Upper lobe of right lung (tissue), 1 donor: ENCODE data around the gene PAX1. TPM values are rescaled to one million over a fixed set of nuclear protein-coding genes. Genes with fewer than 3 reads are reported as not detected.

Source experiments
- ATAC-seq: fragments of 200-7000 bp; cut with Tn5 transposase; one replicate; pipeline ENCODE4 v1.9.1; 2020; ENCODE audit warnings: mild to moderate bottlenecking, moderate library complexity
- DNase-seq: peaks from one replicate; pipeline ENCODE4 v3.0.0-alpha.2; 2020
- H3K27ac ChIP-seq: fragments of 200-600 bp; one replicate; pipeline ENCODE4 v1.8.0; 2022
- H3K27me3 ChIP-seq: fragments of 200-600 bp; one replicate; pipeline ENCODE4 v1.8.0; 2022; ENCODE audit warnings: mild to moderate bottlenecking
- H3K36me3 ChIP-seq: fragments of 200-600 bp; one replicate; pipeline ENCODE4 v1.8.0; 2022
- H3K4me1 ChIP-seq: fragments of 200-600 bp; one replicate; pipeline ENCODE4 v1.8.0; 2022
- H3K4me3 ChIP-seq: fragments of 200-600 bp; one replicate; pipeline ENCODE4 v1.8.0; 2022; ENCODE audit warnings: mild to moderate bottlenecking
- H3K9me3 ChIP-seq: fragments of 200-600 bp; one replicate; pipeline ENCODE4 v1.8.0; 2022
- intact Hi-C: fragments of 100-400 bp; cut with DNase I; formaldehyde crosslinking; loops from one replicate; pipeline ENCODE4 v1.11.0; 2022
- total RNA-seq: library from RNA; stranded (reverse); fragmentation: NEBNext Ultra II Directional; extraction: Animal tissue kit (Norgen Biotek cat#: 25700); gene quantifications from one replicate; pipeline ENCODE4 v1.2.1, GENCODE V29; 2021
- TF ChIP-seq, protein P1 (sequence below): fragments of 200-600 bp; IDR thresholded peaks from one replicate; pipeline ENCODE4 v1.8.0; 2022; ENCODE audit warnings: antibody characterized with exemption
- donor health status: DM: no; HTN: yes; CAD: no; lungs with severe emphysema.

Gene PAX1
- total RNA-seq, 1 donor from 2014 or later, result not detected

DNA sequence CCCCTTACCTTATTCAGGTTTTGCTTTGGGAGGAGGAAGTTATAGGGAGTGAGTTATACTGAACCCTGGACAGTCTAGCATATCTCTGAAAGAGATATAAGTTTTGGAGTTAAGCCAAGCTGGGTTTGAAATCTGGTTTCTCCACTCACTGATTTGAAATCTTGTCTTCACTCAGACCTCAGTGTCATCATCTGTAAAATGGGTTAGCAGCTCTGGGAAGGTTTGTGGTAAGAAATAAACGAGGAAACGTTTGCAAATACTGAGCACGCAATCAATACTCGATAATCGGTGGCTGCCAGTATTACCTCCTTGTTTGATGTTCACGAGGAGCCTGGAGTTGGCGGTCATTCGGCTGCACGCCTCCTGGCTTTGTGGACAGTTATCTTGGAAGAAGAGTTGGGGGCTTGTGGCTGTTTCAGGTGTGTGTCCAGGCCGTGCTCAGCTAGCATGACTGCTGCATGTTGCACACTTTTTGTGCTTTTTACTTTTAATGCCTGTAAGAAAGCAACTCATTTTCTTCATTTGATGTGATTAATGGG is 61.8 kb downstream of the PAX1 start:
- TF ChIP-seq, protein P1, sequence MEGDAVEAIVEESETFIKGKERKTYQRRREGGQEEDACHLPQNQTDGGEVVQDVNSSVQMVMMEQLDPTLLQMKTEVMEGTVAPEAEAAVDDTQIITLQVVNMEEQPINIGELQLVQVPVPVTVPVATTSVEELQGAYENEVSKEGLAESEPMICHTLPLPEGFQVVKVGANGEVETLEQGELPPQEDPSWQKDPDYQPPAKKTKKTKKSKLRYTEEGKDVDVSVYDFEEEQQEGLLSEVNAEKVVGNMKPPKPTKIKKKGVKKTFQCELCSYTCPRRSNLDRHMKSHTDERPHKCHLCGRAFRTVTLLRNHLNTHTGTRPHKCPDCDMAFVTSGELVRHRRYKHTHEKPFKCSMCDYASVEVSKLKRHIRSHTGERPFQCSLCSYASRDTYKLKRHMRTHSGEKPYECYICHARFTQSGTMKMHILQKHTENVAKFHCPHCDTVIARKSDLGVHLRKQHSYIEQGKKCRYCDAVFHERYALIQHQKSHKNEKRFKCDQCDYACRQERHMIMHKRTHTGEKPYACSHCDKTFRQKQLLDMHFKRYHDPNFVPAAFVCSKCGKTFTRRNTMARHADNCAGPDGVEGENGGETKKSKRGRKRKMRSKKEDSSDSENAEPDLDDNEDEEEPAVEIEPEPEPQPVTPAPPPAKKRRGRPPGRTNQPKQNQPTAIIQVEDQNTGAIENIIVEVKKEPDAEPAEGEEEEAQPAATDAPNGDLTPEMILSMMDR, result no peak
- no peak overlapping the region for H3K27ac ChIP-seq
- H3K4me1 ChIP-seq, result no peaks in the 10 kb centered on the region
- no peak overlapping the region for H3K4me3 ChIP-seq
- no peaks in the 10 kb centered on the region for H3K36me3 ChIP-seq
- intact Hi-C loops, result no loop called here
- H3K9me3 ChIP-seq, result no peaks in the 10 kb centered on the region
- DNase-seq, result no peak
- no peak for ATAC-seq
- peaks cover 9% of the 10 kb centered on the region for H3K27me3 ChIP-seq

DNA sequence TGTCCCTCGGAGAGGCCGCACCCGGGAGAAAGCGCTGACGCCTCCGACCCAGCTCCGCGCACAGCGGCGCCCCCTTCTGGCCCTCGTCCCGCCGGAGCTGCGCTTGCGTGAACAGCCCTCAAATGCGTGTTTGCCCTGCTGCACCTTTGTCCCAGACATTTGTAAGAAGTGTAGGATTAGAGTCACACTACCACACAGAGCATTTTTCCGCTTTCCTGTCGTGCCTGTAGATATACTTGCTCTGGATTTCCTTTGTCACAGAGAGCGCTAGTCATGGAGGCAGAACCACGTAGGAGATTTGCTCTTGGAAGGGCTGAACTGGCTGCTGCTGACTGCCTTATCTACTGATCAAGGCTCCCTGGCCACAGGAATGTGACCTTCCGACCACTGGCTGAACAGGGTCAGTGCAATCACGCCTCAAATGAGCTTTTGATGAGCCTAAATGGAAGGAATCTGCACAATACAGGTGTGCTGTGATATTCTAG is 62.3 kb downstream of the PAX1 start:
- TF ChIP-seq, protein P1, result peak; percentile 32
- no peaks in the 10 kb centered on the region for H3K4me1 ChIP-seq
- intact Hi-C loops, result no loop called here
- no peaks in the 10 kb centered on the region for H3K9me3 ChIP-seq
- ATAC-seq (peak; percentile 76), DNase-seq (peak; percentile 63)
- H3K36me3 ChIP-seq, result no peaks in the 10 kb centered on the region
- peaks cover 9% of the 10 kb centered on the region for H3K27me3 ChIP-seq
- H3K4me3 ChIP-seq, result no peak overlapping the region
- H3K27ac ChIP-seq, result no peak overlapping the region

Other genes starting within 250 kb of the PAX1 start
- not detected for gene NKX2-2, start 191.6 kb upstream of the PAX1 start, total RNA-seq